DND-41 (cell line): Measurements from ENCODE around the gene MYH9.

Source experiments
- ATAC-seq: fragments of 200-7000 bp; cut with Tn5 transposase; 3 replicates; pipeline ENCODE4 v1.9.1; 2021; ENCODE audit warnings: low read depth; ENCODE audit not compliant: insufficient read depth
- DNase-seq: peaks from one replicate; pipeline ENCODE4 v3.0.0-alpha.2; 2020
- H2AFZ ChIP-seq: 2 replicates; pipeline ENCODE4 v1.6.0; 2012; ENCODE audit warnings: low read depth, low read length
- H3K27ac ChIP-seq: 2 replicates; pipeline ENCODE4 v1.5.1; 2012; ENCODE audit warnings: low read length, inconsistent platforms
- H3K27me3 ChIP-seq: fragments of 200-600 bp; sonication (generic); 2 replicates; pipeline ENCODE4 v1.6.0; 2012; ENCODE audit warnings: low read length, mild to moderate bottlenecking, inconsistent platforms; ENCODE audit not compliant: insufficient read depth, poor library complexity
- H3K36me3 ChIP-seq: 2 replicates; pipeline ENCODE4 v1.5.1; 2012; ENCODE audit warnings: low read length, inconsistent platforms; ENCODE audit not compliant: insufficient read depth
- H3K4me1 ChIP-seq: 2 replicates; pipeline ENCODE4 v1.5.1; 2012; ENCODE audit warnings: mild to moderate bottlenecking, low read length; ENCODE audit not compliant: insufficient read depth
- H3K4me2 ChIP-seq: 2 replicates; pipeline ENCODE4 v1.6.0; 2012; ENCODE audit warnings: mild to moderate bottlenecking, moderate library complexity, low read length, inconsistent platforms; ENCODE audit not compliant: insufficient read depth
- H3K4me3 ChIP-seq, 2 experiments: fragments of 200-600 bp in 1 of 2; shearing (Covaris generic) in 1 of 2; 2 replicates each; pipeline ENCODE4 v1.5.1; 2012 to 2016; ENCODE audit warnings: inconsistent platforms in 2 of 2, low read length in 2 of 2, mild to moderate bottlenecking in 2 of 2, low read depth in 1 of 2, moderate library complexity in 1 of 2
- H3K79me2 ChIP-seq: 2 replicates; pipeline ENCODE4 v1.6.0; 2012; ENCODE audit warnings: low read length, inconsistent platforms; ENCODE audit not compliant: insufficient read depth
- H3K9ac ChIP-seq: 2 replicates; pipeline ENCODE4 v1.6.0; 2012; ENCODE audit warnings: low read depth, mild to moderate bottlenecking, inconsistent platforms, low read length, moderate library complexity
- H3K9me3 ChIP-seq: 2 replicates; pipeline ENCODE4 v1.5.1; 2012; ENCODE audit warnings: low read length, moderate library complexity, mild to moderate bottlenecking, inconsistent platforms; ENCODE audit not compliant: insufficient read depth, severe bottlenecking
- H4K20me1 ChIP-seq: 2 replicates; pipeline ENCODE4 v1.6.0; 2012; ENCODE audit warnings: low read length; ENCODE audit not compliant: insufficient read depth
- EZH2 ChIP-seq: IDR thresholded peaks from 3 replicates; pipeline ENCODE4 v1.6.1; 2012; ENCODE audit warnings: borderline replicate concordance, low read depth, mild to moderate bottlenecking, moderate library complexity, low read length, inconsistent platforms; ENCODE audit not compliant: severe bottlenecking
- TF ChIP-seq, protein P1 (sequence below): IDR thresholded peaks from 2 replicates; pipeline ENCODE4 v1.5.1; 2012; ENCODE audit warnings: borderline replicate concordance, low read length, moderate library complexity, mild to moderate bottlenecking; ENCODE audit not compliant: poor library complexity, severe bottlenecking; ENCODE audit errors: extremely low read depth

The MYH9 gene

DNA sequence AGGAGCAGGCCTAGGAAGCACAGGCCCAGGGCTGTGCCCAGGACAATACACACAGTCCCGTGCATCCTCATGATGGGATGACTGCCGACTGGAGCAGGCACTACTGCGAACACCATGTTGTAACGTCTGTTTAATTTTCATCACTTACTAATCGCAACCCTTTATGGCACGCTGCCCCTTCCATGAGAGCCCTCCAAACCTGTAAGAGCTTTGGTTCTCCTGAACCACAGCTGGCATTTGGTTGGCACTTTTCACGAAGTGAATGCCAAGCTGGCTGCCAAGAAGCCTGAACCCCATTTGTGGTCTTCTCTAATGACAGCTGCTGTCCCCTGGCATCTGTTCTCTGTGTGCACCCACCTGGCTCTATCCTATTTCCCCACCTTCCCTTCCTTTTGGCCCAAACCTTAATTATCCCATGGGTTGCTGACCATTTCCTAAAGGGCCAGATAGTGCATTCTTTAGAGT, 98.3 kb downstream of the MYH9 start:
- Histone ChIP-seq H4K20me1 (no peaks in the 10 kb centered on the region), H3K27ac (no peak overlapping the region)

DNA sequence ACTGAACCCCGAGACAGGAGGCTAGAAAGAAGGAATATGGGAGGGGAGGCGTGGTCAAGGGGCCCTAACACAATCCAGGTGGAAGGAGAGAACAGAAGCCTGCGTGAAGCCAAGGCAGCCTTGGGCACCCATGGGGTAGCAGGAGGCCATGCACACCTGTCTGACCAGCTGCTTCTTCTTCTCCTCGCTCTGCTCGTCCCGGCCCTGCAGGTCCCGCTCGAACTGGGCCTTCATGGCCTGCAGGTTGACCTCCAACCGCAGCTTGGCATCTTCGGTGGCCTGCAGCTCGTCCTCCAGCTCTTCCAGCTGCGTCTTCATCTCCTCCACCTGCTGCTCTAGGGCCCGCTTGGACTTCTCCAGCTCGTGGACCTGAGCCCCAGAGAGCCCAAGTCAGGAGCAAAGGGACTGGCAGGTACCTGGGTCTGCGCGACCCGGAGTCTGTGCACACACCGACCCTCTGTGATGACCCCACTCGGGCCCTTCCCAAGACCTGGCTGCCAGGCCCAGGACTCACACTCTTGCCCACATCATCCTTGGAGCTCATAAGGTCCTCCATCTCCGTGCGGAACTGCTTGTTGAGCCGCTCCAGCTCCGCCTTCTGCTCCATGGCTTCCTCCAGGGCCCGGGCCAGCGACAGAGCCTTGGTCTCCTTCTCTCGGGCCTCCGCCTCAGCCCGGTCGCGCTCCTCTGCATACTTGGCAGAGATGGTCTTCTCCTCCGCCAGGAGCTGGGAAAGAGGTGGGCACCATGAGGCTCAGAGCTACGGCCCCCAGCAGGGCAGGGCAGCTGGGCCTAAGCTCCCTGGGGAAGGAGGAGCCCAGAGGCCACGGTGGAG, 99.0 kb downstream of the MYH9 start:
- Histone ChIP-seq H3K4me3 (no peak overlapping the region), H3K27ac (no peak overlapping the region), H3K4me2 (no peak overlapping the region), H3K79me2 (no peaks in the 10 kb centered on the region), H3K9me3 (peaks cover 13% of the 10 kb centered on the region), H3K9ac (no peak overlapping the region), H3K27me3 (no peaks in the 10 kb centered on the region), H2AFZ (no peak overlapping the region), H3K36me3 (peaks cover 83% of the 10 kb centered on the region), H3K4me1 (no peaks in the 10 kb centered on the region), H4K20me1 (no peaks in the 10 kb centered on the region)
- no peak for TF ChIP-seq EZH2
- TF ChIP-seq, protein P1, sequence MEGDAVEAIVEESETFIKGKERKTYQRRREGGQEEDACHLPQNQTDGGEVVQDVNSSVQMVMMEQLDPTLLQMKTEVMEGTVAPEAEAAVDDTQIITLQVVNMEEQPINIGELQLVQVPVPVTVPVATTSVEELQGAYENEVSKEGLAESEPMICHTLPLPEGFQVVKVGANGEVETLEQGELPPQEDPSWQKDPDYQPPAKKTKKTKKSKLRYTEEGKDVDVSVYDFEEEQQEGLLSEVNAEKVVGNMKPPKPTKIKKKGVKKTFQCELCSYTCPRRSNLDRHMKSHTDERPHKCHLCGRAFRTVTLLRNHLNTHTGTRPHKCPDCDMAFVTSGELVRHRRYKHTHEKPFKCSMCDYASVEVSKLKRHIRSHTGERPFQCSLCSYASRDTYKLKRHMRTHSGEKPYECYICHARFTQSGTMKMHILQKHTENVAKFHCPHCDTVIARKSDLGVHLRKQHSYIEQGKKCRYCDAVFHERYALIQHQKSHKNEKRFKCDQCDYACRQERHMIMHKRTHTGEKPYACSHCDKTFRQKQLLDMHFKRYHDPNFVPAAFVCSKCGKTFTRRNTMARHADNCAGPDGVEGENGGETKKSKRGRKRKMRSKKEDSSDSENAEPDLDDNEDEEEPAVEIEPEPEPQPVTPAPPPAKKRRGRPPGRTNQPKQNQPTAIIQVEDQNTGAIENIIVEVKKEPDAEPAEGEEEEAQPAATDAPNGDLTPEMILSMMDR: no peak
- ATAC-seq (no peak), DNase-seq (no peak)

More for the DNA sequence above, 98.3 kb downstream of the MYH9 start:
- H3K4me3 ChIP-seq: no peak overlapping the region
- peaks cover 83% of the 10 kb centered on the region for H3K36me3 ChIP-seq
- no peak overlapping the region for H2AFZ ChIP-seq
- peaks cover 13% of the 10 kb centered on the region for H3K9me3 ChIP-seq
- no peak overlapping the region for H3K4me2 ChIP-seq
- no peaks in the 10 kb centered on the region for H3K4me1 ChIP-seq
- H3K27me3 ChIP-seq: no peaks in the 10 kb centered on the region
- no peak for ATAC-seq
- no peaks in the 10 kb centered on the region for H3K79me2 ChIP-seq
- no peak for TF ChIP-seq EZH2
- TF ChIP-seq, protein P1: no peak
- DNase-seq: no peak
- H3K9ac ChIP-seq: no peak overlapping the region

DNA sequence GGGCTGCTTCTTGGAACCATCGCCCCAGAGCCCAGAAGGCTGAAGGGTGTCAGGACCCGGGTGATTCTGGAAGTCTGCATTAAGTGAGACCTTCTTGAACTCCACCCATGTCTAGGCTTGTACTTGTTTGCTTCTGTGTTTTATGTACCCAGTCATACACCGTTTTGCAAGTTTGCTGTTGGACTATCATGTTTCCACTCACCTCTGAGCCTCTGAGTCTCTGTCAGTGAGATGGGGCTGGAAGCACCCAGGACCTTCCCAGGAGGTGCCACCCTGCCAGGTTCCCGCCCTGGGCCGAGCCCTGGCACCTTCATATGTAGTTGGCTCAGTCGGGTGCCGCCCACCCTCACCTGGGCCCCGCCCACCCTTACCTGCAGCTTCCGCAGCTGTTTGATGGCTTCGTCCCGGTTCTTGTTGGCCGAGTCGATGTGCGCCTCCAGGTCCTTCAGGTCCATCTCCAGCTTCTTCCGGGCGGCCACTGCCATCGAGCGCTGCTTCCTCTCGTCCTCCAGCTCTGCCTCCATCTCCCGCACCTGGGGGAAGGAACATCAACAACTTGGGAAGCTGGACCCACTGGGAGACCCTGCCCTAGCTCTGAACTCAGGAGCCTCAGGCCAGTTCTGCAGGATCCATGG, 99.8 kb downstream of the MYH9 start:
- ATAC-seq: no peak
- no peak overlapping the region for H2AFZ ChIP-seq
- no peaks in the 10 kb centered on the region for H4K20me1 ChIP-seq
- peaks cover 11% of the 10 kb centered on the region for H3K9me3 ChIP-seq
- H3K9ac ChIP-seq: no peak overlapping the region
- no peak for DNase-seq
- TF ChIP-seq, protein P1: no peak
- no peak for TF ChIP-seq EZH2
- no peak overlapping the region for H3K27ac ChIP-seq
- peaks cover 80% of the 10 kb centered on the region for H3K36me3 ChIP-seq
- no peaks in the 10 kb centered on the region for H3K4me1 ChIP-seq
- H3K4me3 ChIP-seq: no peak overlapping the region
- H3K79me2 ChIP-seq: no peaks in the 10 kb centered on the region
- no peaks in the 10 kb centered on the region for H3K27me3 ChIP-seq
- H3K4me2 ChIP-seq: no peak overlapping the region
